ENCODE data around the gene GPC5. TPM values are rescaled to one million over a fixed set of nuclear protein-coding genes. Genes with fewer than 3 reads are reported as not detected.

The GPC5 gene
- total RNA-seq, 1 donor from 2014 or later, result 6.3 TPM

DNA sequence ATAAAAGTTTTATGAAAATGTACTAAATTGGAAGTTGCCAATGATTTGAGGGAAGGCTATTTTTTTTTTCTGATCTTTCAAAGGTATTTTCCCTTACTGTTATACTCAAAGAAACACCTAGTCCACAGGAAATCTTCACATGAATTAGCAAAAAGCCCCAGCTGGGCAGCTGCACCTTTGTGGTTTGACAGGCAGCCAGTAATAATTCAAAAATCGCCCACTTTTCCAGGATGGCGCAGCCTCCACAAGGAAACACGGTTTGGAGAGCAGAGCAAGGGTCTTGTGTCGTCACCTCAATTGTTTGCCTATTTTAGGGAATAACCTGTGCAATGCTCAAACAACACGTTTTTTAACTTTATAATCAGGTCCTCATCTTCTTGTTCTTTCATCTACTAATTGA, 1503.3 kb downstream of the GPC5 start:
- Histone ChIP-seq H3K9me3 (ENCODE audit: control insufficient read depth in 3 of 3, low read length in 3 of 3) (no peaks in the 10 kb centered on the region), H3K9ac (ENCODE audit: low read depth in 1 of 3, low read length in 3 of 3) (no peak overlapping the region), H3K27me3 (ENCODE audit: control insufficient read depth in 3 of 3, insufficient read depth in 3 of 3, low read length in 3 of 3) (no peaks in the 10 kb centered on the region), H3K36me3 (ENCODE audit: control insufficient read depth in 3 of 3, insufficient read depth in 3 of 3, low read length in 3 of 3) (no peaks in the 10 kb centered on the region), H3K4me1 (ENCODE audit: control insufficient read depth in 3 of 3, insufficient read depth in 3 of 3, low read length in 3 of 3) (no peaks in the 10 kb centered on the region), H3K4me3 (ENCODE audit: low read length in 3 of 3) (no peak overlapping the region), H3K27ac (ENCODE audit: low read depth, low read length) (no peak overlapping the region)

DNA sequence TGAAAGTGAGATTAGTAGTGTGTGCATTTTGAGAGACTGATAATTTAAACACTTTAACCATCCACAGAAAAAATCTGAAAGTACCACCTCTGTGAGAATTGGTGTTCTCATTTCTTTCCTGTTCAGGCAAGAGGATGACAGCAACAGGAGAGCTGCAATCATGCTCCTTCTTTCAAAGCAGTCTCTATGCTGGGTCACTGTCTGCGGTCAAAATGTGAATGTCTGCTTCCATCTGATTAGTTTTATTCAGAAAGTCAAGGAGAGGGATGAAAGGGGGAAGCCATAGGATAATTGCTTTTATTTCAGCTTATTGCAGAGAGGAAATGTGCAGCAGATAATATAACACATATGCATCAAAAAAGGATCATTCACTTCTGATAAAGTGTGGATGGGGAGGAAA, 1514.2 kb downstream of the GPC5 start:
- no peaks in the 10 kb centered on the region for H3K27me3 ChIP-seq (ENCODE audit: control insufficient read depth in 3 of 3, insufficient read depth in 3 of 3, low read length in 3 of 3)
- H3K9ac ChIP-seq (ENCODE audit: low read depth in 1 of 3, low read length in 3 of 3), result no peak overlapping the region
- H3K27ac ChIP-seq (ENCODE audit: low read depth, low read length), result no peak overlapping the region
- H3K9me3 ChIP-seq (ENCODE audit: control insufficient read depth in 3 of 3, low read length in 3 of 3), result no peaks in the 10 kb centered on the region
- H3K4me3 ChIP-seq (ENCODE audit: low read length in 3 of 3), result no peak overlapping the region
- H3K4me1 ChIP-seq (ENCODE audit: control insufficient read depth in 3 of 3, insufficient read depth in 3 of 3, low read length in 3 of 3), result no peaks in the 10 kb centered on the region
- no peaks in the 10 kb centered on the region for H3K36me3 ChIP-seq (ENCODE audit: control insufficient read depth in 3 of 3, insufficient read depth in 3 of 3, low read length in 3 of 3)

DNA sequence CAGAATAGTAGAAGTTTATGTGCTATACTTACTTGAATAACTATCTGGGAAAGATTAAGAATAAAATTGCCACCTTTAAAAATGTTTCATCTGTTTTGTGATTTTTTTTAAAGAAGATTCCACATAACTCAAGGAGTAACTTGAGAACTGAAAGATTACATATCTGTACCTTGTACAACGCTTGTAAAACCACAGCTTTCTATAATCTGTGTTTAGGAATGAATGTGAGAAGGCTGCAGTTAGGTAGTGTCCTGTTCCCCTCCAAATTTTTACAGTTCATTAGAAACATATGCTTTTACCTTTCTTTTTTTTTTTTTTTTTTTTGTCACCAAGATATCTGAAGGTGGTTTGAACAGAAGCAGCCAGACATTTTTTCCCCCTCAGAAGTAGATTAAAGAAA, 1515.4 kb downstream of the GPC5 start:
- Histone ChIP-seq H3K4me1 (ENCODE audit: control insufficient read depth in 3 of 3, insufficient read depth in 3 of 3, low read length in 3 of 3) (no peaks in the 10 kb centered on the region), H3K36me3 (ENCODE audit: control insufficient read depth in 3 of 3, insufficient read depth in 3 of 3, low read length in 3 of 3) (no peaks in the 10 kb centered on the region), H3K9me3 (ENCODE audit: control insufficient read depth in 3 of 3, low read length in 3 of 3) (no peaks in the 10 kb centered on the region)

More for the DNA sequence above, 1515.4 kb downstream of the GPC5 start:
- Histone ChIP-seq H3K4me3 (ENCODE audit: low read length in 3 of 3) (no peak overlapping the region), H3K27me3 (ENCODE audit: control insufficient read depth in 3 of 3, insufficient read depth in 3 of 3, low read length in 3 of 3) (no peaks in the 10 kb centered on the region), H3K9ac (ENCODE audit: low read depth in 1 of 3, low read length in 3 of 3) (no peak overlapping the region), H3K27ac (ENCODE audit: low read depth, low read length) (no peak overlapping the region)

Small RNA genes within 50 kb of the gene (small RNA-seq; reads per million reads assigned to genes)
- gene AL356737.1 (not detected), gene FABP5P4 (not detected), gene MIR548AS (not detected), gene RNU4ATAC3P (not detected)

Other genes with a start within 250 kb of the GPC5 start
- 16.7 TPM for gene MIR17HG, start 50.9 kb upstream of the GPC5 start, total RNA-seq

Measured in skeletal muscle tissue (tissue), 5 donors.